ENCODE results near the gene DNAH7. TPM values are rescaled to one million over a fixed set of nuclear protein-coding genes. Genes with fewer than 3 reads are reported as not detected.
A peak's percentile ranks its signal among the peaks of the same experiment; 100 is the strongest.

The DNAH7 gene
- total and polyA plus RNA-seq, 2 donors (not counting 3 experiments of a cell fraction or from before 2014, with no cell fraction given), result 0.15 to 0.24 TPM

DNA sequence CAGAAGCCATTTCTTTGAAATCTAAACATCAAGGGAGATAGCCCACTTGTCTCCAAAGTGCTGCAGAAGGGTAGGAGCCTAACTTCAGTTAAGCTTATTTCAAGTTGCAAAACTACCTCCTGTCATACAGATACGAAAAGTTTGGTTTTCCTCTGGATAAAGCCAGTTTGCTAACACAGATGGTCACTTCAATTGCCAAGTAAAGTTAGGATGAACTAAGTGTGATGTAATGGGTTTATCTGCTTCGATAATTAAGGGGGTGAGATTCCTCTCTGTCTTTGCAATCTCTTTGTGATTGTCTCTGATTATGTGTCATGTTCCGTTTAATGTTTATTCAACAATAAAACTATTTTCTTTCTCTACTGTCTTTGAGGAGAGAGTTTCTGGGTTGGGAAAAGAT lies 255.2 kb downstream of the DNAH7 start:
- POLR2A ChIA-PET, result no interaction called here
- FAIRE-seq, result peak; percentile 24
- H3K9me1 ChIP-seq (replicated peaks; ENCODE audit: control insufficient read depth, extremely low read depth, insufficient read depth, low read length), result no peaks in the 10 kb centered on the region
- CTCF ChIA-PET, result no interaction called here
- no peak for TF ChIP-seq JUN (IDR thresholded peaks at IDR 0.05; ENCODE audit: borderline replicate concordance, insufficient read depth, insufficient read length, low read depth)
- TF ChIP-seq MYC (IDR thresholded peaks at IDR 0.05; ENCODE audit: low read depth, low read length), result no peak
- no peak for TF ChIP-seq MAX (IDR thresholded peaks at IDR 0.05; ENCODE audit: insufficient read depth, insufficient read length)
- TF ChIP-seq POLR2AphosphoS5 (IDR thresholded peaks at IDR 0.05; ENCODE audit: insufficient read depth, low read depth, low read length), result no peak
- TF ChIP-seq, protein P1, sequence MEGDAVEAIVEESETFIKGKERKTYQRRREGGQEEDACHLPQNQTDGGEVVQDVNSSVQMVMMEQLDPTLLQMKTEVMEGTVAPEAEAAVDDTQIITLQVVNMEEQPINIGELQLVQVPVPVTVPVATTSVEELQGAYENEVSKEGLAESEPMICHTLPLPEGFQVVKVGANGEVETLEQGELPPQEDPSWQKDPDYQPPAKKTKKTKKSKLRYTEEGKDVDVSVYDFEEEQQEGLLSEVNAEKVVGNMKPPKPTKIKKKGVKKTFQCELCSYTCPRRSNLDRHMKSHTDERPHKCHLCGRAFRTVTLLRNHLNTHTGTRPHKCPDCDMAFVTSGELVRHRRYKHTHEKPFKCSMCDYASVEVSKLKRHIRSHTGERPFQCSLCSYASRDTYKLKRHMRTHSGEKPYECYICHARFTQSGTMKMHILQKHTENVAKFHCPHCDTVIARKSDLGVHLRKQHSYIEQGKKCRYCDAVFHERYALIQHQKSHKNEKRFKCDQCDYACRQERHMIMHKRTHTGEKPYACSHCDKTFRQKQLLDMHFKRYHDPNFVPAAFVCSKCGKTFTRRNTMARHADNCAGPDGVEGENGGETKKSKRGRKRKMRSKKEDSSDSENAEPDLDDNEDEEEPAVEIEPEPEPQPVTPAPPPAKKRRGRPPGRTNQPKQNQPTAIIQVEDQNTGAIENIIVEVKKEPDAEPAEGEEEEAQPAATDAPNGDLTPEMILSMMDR (IDR thresholded peaks at IDR 0.05; ENCODE audit: extremely low read depth in 1 of 2, insufficient read depth in 1 of 2, low read depth in 1 of 2, low read length in 2 of 2), result no peak
- no peak for TF ChIP-seq GATA2 (IDR thresholded peaks at IDR 0.05; ENCODE audit: insufficient read depth, insufficient read length, low read depth, low read length)
- TF ChIP-seq POLR2A (IDR thresholded peaks at IDR 0.05; ENCODE audit: low read depth, low read length), result no peak
- no peak for TF ChIP-seq FOS (IDR thresholded peaks at IDR 0.05; ENCODE audit: borderline replicate concordance, insufficient read depth, low read length)
- TF ChIP-seq EZH2 (IDR thresholded peaks at IDR 0.05; ENCODE audit: borderline replicate concordance, low read depth, low read length, severe bottlenecking), result no peak
- H3K27me3 ChIP-seq (ENCODE audit: control insufficient read depth in 2 of 2, insufficient read depth in 2 of 2, low read length in 2 of 2), result no peaks in the 10 kb centered on the region
- no peaks in the 10 kb centered on the region for H4K20me1 ChIP-seq (replicated peaks; ENCODE audit: control insufficient read depth, extremely low read depth, insufficient read depth, low read length)
- H3K4me3 ChIP-seq (replicated peaks in 1 of 3; ENCODE audit: insufficient read depth in 1 of 3, low read depth in 1 of 3, low read length in 3 of 3), result no peak overlapping the region
- H3K27ac ChIP-seq (ENCODE audit: insufficient read depth, low read depth, low read length), result no peak overlapping the region
- peaks cover 4% of the 10 kb centered on the region for H3K4me1 ChIP-seq (ENCODE audit: control insufficient read depth, extremely low read depth, insufficient read depth, low read length)
- H3K4me2 ChIP-seq (ENCODE audit: insufficient read depth, low read length), result no peak overlapping the region
- dilution Hi-C loops (cut with MboI; ENCODE audit: extremely low pct_ligation_motif_present, low sequenced_read_pairs), result no loop called here
- no peak for DNase-seq (ENCODE audit: low read depth, low spot score)
- intact Hi-C loops (cut with micrococcal nuclease), result no loop called here
- H3K79me2 ChIP-seq (ENCODE audit: control insufficient read depth, insufficient read depth, low read length), result no peaks in the 10 kb centered on the region
- no peak overlapping the region for H3K9ac ChIP-seq (replicated peaks; ENCODE audit: extremely low read depth, insufficient read depth, low read length)
- no peak overlapping the region for H2AFZ ChIP-seq (ENCODE audit: low read depth, low read length)
- no TSS peak for BruUV-seq (replicated peaks)
- H3K36me3 ChIP-seq (ENCODE audit: control insufficient read depth in 2 of 2, extremely low read depth in 1 of 2, insufficient read depth in 2 of 2, low read length in 2 of 2), result no peaks in the 10 kb centered on the region
- H3K9me3 ChIP-seq (replicated peaks; ENCODE audit: control insufficient read depth, insufficient read depth, low read length), result no peaks in the 10 kb centered on the region
